Loucy (cell line): Measurements from ENCODE around the gene SH3BGRL2.
"Not testable (repeated sequence)": the region's sequence is repeated elsewhere in the genome, so short reads cannot be mapped to it uniquely, and the experiment has no call there.

Source experiments
- H2AFZ ChIP-seq: fragments of 200-600 bp; sonication (generic); 2 replicates; pipeline ENCODE4 v1.6.0; 2016; ENCODE audit warnings: antibody characterized with exemption, mild to moderate bottlenecking, low read length, moderate library complexity
- H3F3A ChIP-seq: fragments of 200-600 bp; 2 replicates; pipeline ENCODE4 v1.6.0; 2016; ENCODE audit warnings: antibody characterized with exemption, low read depth, mild to moderate bottlenecking
- H3K27me3 ChIP-seq: fragments of 200-600 bp; sonication (generic); 2 replicates; pipeline ENCODE4 v1.6.1; 2014; ENCODE audit warnings: low read length, mild to moderate bottlenecking; ENCODE audit not compliant: insufficient read depth, poor library complexity, severe bottlenecking
- H3K36me3 ChIP-seq: fragments of 200-600 bp; sonication (generic); 2 replicates; pipeline ENCODE4 v1.6.1; 2016; ENCODE audit warnings: low read length; ENCODE audit not compliant: insufficient read depth
- H3K4me1 ChIP-seq: fragments of 200-600 bp; sonication (generic); 2 replicates; pipeline ENCODE4 v1.5.1; 2014; ENCODE audit warnings: low read length, mild to moderate bottlenecking; ENCODE audit not compliant: insufficient read depth, poor library complexity, severe bottlenecking
- H3K4me2 ChIP-seq: fragments of 200-600 bp; sonication (generic); 2 replicates; pipeline ENCODE4 v1.6.0; 2014; ENCODE audit warnings: antibody characterized with exemption, low read length, low read depth, mild to moderate bottlenecking; ENCODE audit not compliant: poor library complexity, severe bottlenecking
- H3K4me3 ChIP-seq: fragments of 200-600 bp; sonication (generic); 2 replicates; pipeline ENCODE4 v1.5.1; 2014; ENCODE audit warnings: low read length, mild to moderate bottlenecking, mixed read lengths; ENCODE audit not compliant: poor library complexity, severe bottlenecking
- H3K79me2 ChIP-seq: fragments of 200-600 bp; sonication (generic); 2 replicates; pipeline ENCODE4 v1.6.1; 2014; ENCODE audit warnings: low read length; ENCODE audit not compliant: insufficient read depth
- H3K9ac ChIP-seq: fragments of 200-600 bp; sonication (generic); 2 replicates; pipeline ENCODE4 v1.6.0; 2014; ENCODE audit warnings: mild to moderate bottlenecking, low read depth, low read length, moderate library complexity; ENCODE audit not compliant: poor library complexity, severe bottlenecking
- H3K9me2 ChIP-seq: fragments of 200-600 bp; sonication (generic); replicated peaks from 2 replicates; pipeline ENCODE4 v1.6.1; 2016; ENCODE audit warnings: low read depth, low read length, mixed read lengths
- H3K9me3 ChIP-seq: fragments of 200-600 bp; sonication (generic); 2 replicates; pipeline ENCODE4 v1.6.1; 2014; ENCODE audit warnings: mild to moderate bottlenecking, antibody characterized with exemption, low read length, low read depth; ENCODE audit not compliant: insufficient read depth
- H4K20me1 ChIP-seq: fragments of 200-600 bp; sonication (generic); 2 replicates; pipeline ENCODE4 v1.6.0; 2014; ENCODE audit warnings: antibody characterized with exemption, low read length, mild to moderate bottlenecking; ENCODE audit not compliant: insufficient read depth, poor library complexity, severe bottlenecking
- CTCF ChIP-seq: fragments of 200-600 bp; sonication (generic); conservative IDR thresholded peaks from 2 replicates; pipeline ENCODE4 v1.5.1; 2014; ENCODE audit warnings: mild to moderate bottlenecking, antibody characterized with exemption, low read length
- EZH2phosphoT487 ChIP-seq: fragments of 200-600 bp; IDR thresholded peaks from 2 replicates; pipeline ENCODE4 v1.6.1; 2018; ENCODE audit warnings: antibody characterized with exemption, mild to moderate bottlenecking, moderate library complexity, borderline replicate concordance

SH3BGRL2 gene

GRCh38 chr6:79676785-79677736 is 45.9 kb downstream of the SH3BGRL2 start:
- no peaks in the 10 kb centered on the region for H3K9me3 ChIP-seq
- TF ChIP-seq EZH2phosphoT487 (no peak), CTCF (no peak)
- H3F3A ChIP-seq: no peaks in the 10 kb centered on the region
- no peaks in the 10 kb centered on the region for H4K20me1 ChIP-seq
- no peak overlapping the region for H3K9ac ChIP-seq
- no peaks in the 10 kb centered on the region for H3K27me3 ChIP-seq
- no peaks in the 10 kb centered on the region for H3K79me2 ChIP-seq
- H3K4me3 ChIP-seq: no peak overlapping the region
- no peaks in the 10 kb centered on the region for H3K36me3 ChIP-seq
- no peak overlapping the region for H3K4me2 ChIP-seq
- no peak overlapping the region for H2AFZ ChIP-seq
- H3K9me2 ChIP-seq: no peaks in the 10 kb centered on the region
- no peaks in the 10 kb centered on the region for H3K4me1 ChIP-seq

- H3K4me2 ChIP-seq, H3K4me1 ChIP-seq, H2AFZ ChIP-seq, H3K9ac ChIP-seq, H3K9me3 ChIP-seq, H3F3A ChIP-seq, H3K27me3 ChIP-seq, H4K20me1 ChIP-seq, H3K36me3 ChIP-seq, H3K4me3 ChIP-seq, H3K9me2 ChIP-seq, H3K79me2 ChIP-seq: not testable (repeated sequence)
Observed at GRCh38 chr6:79682682-79683081, 51.6 kb downstream of the SH3BGRL2 start.

- no peak overlapping the region for H2AFZ ChIP-seq
- H3K9me2 ChIP-seq: no peaks in the 10 kb centered on the region
- no peaks in the 10 kb centered on the region for H4K20me1 ChIP-seq
- no peaks in the 10 kb centered on the region for H3K79me2 ChIP-seq
- H3K4me3 ChIP-seq: no peak overlapping the region
- H3K9ac ChIP-seq: no peak overlapping the region
- H3K4me1 ChIP-seq: no peaks in the 10 kb centered on the region
- H3F3A ChIP-seq: no peaks in the 10 kb centered on the region
- H3K9me3 ChIP-seq: no peaks in the 10 kb centered on the region; the same call in 1 of the 2 replicates
- no peaks in the 10 kb centered on the region for H3K27me3 ChIP-seq
- TF ChIP-seq CTCF: no peak
- no peak for TF ChIP-seq EZH2phosphoT487
- H3K4me2 ChIP-seq: no peak overlapping the region
- H3K36me3 ChIP-seq: no peaks in the 10 kb centered on the region
Observed at GRCh38 chr6:79684876-79685275, 53.7 kb downstream of the SH3BGRL2 start.
